ACHN (cell line): ENCODE measurements around the gene CHDH.

Source experiments
- DNase-seq: peaks from one replicate; pipeline ENCODE4 v3.0.0-alpha.2; 2015
- in situ Hi-C: cut with HindIII; loops from 2 replicates; pipeline ENCODE4 v1.10.0; 2017; ENCODE audit warnings: low sequenced_read_pairs, low pct_ligation_motif_present, low pct_unique_long_range_greater_than_20kb

CHDH gene

DNA sequence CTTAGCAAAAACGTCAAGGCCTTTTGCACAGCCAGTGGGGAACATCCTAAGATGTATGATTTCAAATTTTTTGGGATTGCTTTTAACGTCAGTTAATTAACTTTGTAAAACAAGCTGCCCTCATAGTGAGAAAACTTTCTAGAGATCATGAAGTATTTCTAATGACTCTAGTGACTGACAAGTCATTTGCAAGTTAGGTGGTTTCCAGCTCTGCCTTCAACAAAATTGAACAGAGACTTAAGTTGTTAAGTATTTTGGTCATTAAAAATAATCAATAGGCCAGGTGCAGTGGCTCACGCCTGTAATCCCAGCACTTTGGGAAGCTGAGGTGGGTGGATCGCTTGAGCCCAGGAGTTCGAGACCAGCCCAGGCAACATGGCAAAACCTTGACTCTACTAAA lies 71.2 kb downstream of the CHDH start:
- in situ Hi-C loops: no loop called here
- DNase-seq: no peak

DNA sequence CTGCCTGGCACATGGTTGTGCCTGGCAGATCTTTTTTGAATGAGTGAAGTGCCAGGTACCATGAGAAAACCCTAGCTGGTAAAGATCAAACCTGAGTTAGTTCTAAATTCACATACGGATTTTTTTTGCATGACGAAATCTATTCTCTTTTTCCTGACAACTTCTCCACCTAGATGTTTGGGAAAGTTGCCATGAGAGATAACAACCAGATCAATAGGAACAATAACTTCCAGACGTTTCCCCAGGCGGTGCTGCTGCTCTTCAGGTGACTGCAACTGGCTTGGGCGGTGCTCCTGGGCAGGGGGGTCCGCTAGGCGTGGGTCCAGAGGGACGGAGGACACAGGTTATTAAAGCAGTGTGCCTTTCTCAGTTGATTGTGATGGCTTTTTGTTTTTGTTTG lies 71.8 kb downstream of the CHDH start:
- DNase-seq: no peak
- in situ Hi-C loops: no loop called here

DNA sequence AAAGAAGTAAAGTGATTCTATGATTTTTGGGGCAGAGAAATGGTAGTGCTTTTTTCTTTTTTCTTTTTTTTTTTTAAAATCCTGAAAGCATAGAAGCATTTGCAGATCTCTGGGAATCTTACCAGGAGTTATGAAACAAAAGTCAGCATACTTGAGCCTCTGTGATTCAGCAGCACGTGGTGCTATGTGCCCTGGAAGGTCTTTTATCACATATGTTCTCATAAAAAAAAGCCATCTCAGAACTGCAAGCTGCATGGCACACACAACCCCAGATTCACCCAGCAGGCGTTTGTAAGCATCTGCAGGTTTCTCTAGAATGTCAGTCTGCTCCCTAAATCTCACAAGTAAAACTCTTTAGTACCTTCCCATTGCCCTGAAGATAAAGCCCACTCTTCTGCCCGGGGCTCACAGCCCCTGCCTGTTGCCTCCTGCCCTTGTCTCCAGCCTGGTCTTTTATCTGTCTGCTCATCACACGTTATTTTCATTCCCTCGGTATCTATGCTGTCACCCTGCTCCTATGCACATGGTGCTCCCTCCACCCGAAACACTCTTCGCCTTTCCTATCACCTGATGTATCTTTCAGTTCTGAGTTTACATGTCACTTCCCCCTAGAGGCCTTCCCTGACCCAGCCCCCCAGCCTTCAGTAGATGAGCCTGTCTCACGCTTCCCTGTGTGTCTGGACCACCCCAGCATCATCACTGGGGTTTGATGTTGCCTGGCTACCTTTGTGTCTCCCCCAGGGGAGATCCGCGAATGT lies 72.4 kb downstream of the CHDH start:
- no peak for DNase-seq
- in situ Hi-C loops: no loop called here

DNA sequence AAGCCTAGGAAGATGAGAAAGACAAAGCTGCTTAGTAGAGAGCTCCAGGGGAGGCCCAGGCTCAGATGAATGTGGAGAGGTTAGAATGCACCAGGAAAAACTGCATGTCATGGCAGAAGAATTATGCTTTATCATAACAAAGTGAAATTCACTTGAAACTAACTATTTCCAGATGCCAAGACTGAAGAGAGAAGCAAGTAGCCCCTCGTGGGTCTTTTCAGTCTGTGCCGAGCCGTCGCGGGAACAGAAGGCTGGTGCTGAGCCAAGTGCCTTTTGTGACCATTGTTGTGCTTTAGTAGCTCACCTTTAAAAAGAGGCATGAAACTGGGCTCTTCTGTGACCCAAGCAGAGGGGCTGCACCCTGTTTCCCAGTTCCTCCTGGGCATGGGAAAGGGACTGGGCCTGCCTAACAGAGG lies 73.2 kb downstream of the CHDH start:
- no peak for DNase-seq
- in situ Hi-C loops: no loop called here

DNA sequence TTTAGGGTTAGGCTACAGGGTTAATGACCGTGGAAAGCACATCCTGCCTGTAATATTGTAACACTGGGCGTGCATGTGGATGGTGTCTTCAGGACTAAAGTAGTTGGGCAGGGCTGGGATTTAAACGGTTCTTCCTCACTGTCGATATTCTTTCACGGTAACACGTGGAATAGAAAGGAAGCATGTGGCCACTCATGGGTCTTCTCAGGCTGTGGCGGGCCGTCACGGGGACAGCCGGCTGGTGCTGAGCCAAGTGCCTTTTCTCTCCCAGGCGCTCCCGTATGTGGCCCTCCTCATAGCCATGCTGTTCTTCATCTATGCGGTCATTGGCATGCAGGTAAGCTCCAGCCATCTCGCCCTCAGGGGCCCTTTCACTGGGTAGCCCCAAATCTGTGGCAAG lies 73.7 kb downstream of the CHDH start:
- in situ Hi-C loops: no loop called here
- DNase-seq: no peak

DNA sequence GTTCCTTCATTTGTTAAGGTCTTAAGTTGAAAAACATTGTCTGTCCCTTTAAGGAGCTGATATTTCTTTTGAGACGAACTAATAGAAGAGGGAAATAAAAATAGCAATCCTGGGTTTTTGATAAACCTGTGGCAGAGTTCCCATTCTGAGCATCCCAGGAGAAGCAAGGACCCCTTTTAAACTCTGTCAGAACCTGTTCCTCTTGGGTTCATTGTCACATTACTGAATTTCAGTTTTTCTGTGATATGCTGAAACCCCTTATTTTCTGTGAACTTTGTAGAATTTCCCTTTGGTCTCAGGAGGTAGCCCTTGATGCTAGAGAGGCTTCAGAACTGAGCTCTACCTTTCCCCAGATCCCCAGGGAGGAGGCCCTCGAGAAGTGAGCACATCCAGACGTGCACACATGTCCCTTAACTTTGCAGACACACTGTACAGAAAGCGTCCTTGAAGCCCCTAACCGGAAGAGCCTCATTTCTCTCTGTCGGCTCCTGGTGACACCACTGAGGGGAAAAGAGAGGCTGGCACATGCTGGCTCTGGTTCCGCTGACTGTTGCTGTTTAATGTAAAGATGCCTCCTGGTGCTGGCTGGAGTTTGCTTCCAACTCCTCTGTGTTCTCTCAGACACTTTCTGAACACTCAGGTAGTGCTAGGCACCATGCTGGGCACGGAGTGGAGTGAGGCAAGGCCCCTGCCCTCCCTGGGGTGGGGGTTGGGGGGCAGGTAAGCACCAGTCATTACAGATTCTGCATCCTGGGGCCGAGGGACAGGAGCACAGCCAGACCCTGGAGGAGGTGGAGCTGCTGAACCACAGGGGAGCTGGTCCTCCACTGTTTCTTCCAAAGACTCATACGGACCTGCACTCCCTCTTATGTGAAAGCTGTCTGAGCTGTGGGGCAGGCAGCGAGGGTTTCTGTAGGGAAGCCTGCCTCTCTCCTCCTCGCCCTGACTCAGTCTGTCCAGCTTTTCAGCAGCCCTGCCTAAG lies 77.5 kb downstream of the CHDH start:
- in situ Hi-C loops: no loop called here
- no peak for DNase-seq

DNA sequence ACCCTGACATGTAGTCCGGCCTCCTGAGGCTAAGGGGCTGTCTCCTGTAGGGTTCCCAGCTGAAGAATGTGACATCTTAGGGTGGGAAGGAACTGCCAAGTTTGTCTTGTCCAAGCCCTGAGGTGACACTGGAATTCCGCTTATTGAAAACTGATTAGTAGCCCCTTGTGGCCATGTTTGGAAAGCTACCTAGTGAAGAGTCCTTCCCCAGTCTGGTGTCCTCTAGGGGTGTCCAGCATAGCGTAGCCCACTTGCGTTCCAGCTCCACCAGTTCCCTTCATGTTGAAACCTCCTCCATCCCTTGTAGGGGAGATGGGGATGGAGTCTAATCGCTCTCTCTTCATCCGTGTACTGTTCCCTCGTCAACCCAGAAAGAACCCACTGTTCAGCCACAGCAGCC lies 79.5 kb downstream of the CHDH start:
- no peak for DNase-seq
- in situ Hi-C loops: no loop called here

DNA sequence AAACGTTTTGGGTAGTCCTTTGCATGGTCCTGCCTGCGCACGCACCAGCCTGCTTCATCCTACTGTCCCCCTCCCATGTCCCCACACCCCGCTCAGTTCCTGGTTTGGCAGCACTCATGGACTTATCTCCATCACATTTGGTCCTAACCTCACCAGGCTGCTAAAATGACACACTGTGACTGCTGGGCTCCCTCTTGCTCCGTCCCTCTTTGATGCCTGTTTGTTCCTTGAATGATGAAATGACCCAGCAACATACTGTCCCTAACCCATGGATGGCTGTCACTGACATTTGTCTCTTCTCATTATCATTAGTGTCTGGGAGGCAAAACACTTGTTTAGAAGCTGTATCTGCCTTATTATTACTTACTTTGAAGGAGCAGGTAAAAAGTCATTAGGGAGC lies 80.5 kb downstream of the CHDH start:
- no peak for DNase-seq
- in situ Hi-C loops: no loop called here

DNA sequence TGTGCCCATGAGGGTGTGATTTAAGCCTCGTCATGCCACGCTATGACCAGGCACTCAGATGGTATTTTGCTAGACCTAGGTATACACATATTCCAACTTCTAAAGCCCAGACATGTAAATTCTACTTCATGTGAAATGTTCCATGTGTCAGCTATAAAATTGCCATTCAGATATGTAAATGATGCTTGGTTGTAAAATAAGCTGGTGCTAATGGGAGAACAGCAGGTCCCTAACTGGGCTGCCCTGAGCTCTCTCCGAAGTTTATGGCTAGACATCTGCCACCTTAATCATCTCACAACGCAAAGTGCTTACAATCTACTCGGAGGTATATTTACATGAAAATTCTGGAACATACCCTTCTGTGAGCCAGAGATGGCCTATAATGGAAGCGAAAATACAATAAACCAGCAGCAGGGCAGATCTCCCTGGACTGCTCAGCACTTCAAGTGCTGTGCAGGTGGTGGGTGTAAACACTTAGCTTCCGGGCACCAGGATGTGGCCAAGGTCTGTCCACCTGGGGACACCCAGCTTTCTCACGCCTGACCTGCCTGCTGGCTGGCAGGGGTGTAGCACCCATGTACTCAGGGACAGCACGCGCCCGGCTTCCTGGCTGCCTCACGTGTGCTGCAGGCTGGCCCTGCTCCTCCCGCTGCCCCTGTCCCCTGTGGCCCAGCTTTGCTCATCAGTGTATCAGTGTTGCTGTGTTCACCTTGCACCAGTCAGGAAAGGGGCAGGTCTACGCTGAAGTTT lies 82.0 kb downstream of the CHDH start:
- in situ Hi-C loops: no loop called here
- no peak for DNase-seq

DNA sequence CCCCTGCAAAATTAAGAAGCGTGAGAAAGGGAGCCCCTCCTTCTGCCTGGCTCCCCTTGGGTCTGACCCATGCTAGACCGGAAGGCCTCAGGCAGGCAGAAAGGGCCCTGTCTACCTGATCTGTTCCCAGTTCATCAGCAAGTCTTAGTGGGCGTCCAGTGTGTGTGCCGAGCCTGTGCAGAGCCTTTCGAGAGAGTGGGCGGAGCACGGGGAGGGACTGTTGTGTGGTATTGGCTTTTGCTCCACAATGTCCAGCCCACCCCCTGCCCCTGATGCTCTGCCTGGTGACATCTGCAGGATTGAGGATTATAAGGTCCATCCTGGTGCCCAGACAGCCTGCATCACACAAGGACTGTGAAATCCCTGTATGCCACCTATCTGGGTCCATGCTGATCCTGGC lies 82.9 kb downstream of the CHDH start:
- in situ Hi-C loops: no loop called here

More for the DNA sequence above, 82.9 kb downstream of the CHDH start:
- DNase-seq: no peak
